Tibial nerve (tissue), 4 donors: ENCODE results near the gene NRL. TPM values are rescaled to one million over a fixed set of nuclear protein-coding genes. Genes with fewer than 3 reads are reported as not detected.

Experiments
- DNase-seq, 2 donors: peaks; one replicate each; pipeline ENCODE4 v3.0.0-alpha.2; 2019; ENCODE audit warnings: low spot score in 2 of 2
- H3K27ac ChIP-seq, 4 donors: fragments of 200-600 bp; sonication (generic) in 3 of 4; one replicate each; pipeline ENCODE4 v1.5.1; 2017 to 2019; ENCODE audit warnings: mild to moderate bottlenecking in 1 of 4
- H3K27me3 ChIP-seq, 2 donors: fragments of 200-600 bp; sonication (generic) in 1 of 2; one replicate each; pipeline versions ENCODE4 v1.5.1 to v1.6.0; 2017 to 2019
- H3K36me3 ChIP-seq, 3 donors: fragments of 200-600 bp; sonication (generic); one replicate each; pipeline ENCODE4 v1.5.1; 2018 to 2019
- H3K4me1 ChIP-seq, 4 donors: fragments of 200-600 bp; sonication (generic) in 3 of 4; one replicate each; pipeline ENCODE4 v1.5.1; 2017 to 2019
- H3K4me3 ChIP-seq, 4 donors: fragments of 200-600 bp; sonication (generic) in 3 of 4; one replicate each; pipeline ENCODE4 v1.5.1; 2017 to 2019; ENCODE audit warnings: mild to moderate bottlenecking in 1 of 4, moderate library complexity in 1 of 4
- H3K9me3 ChIP-seq, 4 donors: fragments of 200-600 bp; sonication (generic) in 3 of 4; one replicate each; pipeline ENCODE4 v1.5.1; 2017 to 2019
- CTCF ChIP-seq, 5 experiments: fragments of 200-600 bp in 3 of 5; fragments of 450-650 bp in 2 of 5; sonication (generic) in 3 of 5; IDR thresholded peaks; one replicate each; pipeline ENCODE4 v1.5.1; 2016 to 2019; ENCODE audit warnings: antibody characterized with exemption in 5 of 5, mild to moderate bottlenecking in 3 of 5, moderate library complexity in 2 of 5
- EP300 ChIP-seq, 2 donors: sonication (generic); formaldehyde crosslinking; IDR thresholded peaks; one replicate each; pipeline ENCODE4 v1.6.1; 2017; ENCODE audit warnings: antibody characterized with exemption in 2 of 2, mild to moderate bottlenecking in 1 of 2
- POLR2A ChIP-seq, 2 donors: fragments of 450-650 bp; IDR thresholded peaks; one replicate each; pipeline ENCODE4 v1.6.1; 2017; ENCODE audit warnings: antibody characterized with exemption in 2 of 2, mild to moderate bottlenecking in 2 of 2, moderate library complexity in 2 of 2
- WGBS, 2 donors: methylation state at CpG; one replicate each; pipeline ENCODE4 v1.1.5; 2018; 5-methylcytosine and 5-hydroxymethylcytosine counted together
- total RNA-seq, 4 donors: library from RNA; depleted of rRNA; stranded (reverse); fragments of >200 nt; gene quantifications; one replicate each; pipeline ENCODE4 v1.1.0, GENCODE V29; 2016

NRL gene
- total RNA-seq, 4 donors from 2014 or later = 4.8 to 7.0 (median 5.9) TPM

- H3K27ac ChIP-seq = no peak overlapping the region
- no peaks in the 10 kb centered on the region for H3K36me3 ChIP-seq
- DNase-seq = no peak
- no peak for TF ChIP-seq POLR2A (IDR thresholded peaks at IDR 0.05)
- TF ChIP-seq CTCF (IDR thresholded peaks at IDR 0.05) = no peak
- TF ChIP-seq EP300 (IDR thresholded peaks at IDR 0.05) = no peak
- no peaks in the 10 kb centered on the region for H3K4me1 ChIP-seq
- H3K27me3 ChIP-seq = peaks cover 0 to 32% of the 10 kb centered on the region in 2 donors
- no peaks in the 10 kb centered on the region for H3K9me3 ChIP-seq
- 78 to 80% methylated on average over 10 of the region's 10 CpGs for WGBS, 2 donors
- H3K4me3 ChIP-seq = no peak overlapping the region
Measured at GRCh38 chr14:24068711-24069410, 45.9 kb downstream of the NRL start.

- Histone ChIP-seq H3K9me3 (no peaks in the 10 kb centered on the region), H3K4me1 (no peaks in the 10 kb centered on the region), H3K4me3 (no peak overlapping the region), H3K27me3 (peaks cover 0 to 18% of the 10 kb centered on the region in 2 donors), H3K27ac (no peak overlapping the region), H3K36me3 (no peaks in the 10 kb centered on the region)
- DNase-seq = no peak
- WGBS, 2 donors = 80 to 88% methylated on average over 12 of the region's 12 CpGs
- no peak for TF ChIP-seq CTCF (IDR thresholded peaks at IDR 0.05)
- no peak for TF ChIP-seq EP300 (IDR thresholded peaks at IDR 0.05)
Measured at GRCh38 chr14:24067133-24068082, 47.3 kb downstream of the NRL start.

- H3K27me3 ChIP-seq = peaks cover 0 to 10% of the 10 kb centered on the region in 2 donors
- H3K27ac ChIP-seq = no peak overlapping the region
- no peaks in the 10 kb centered on the region for H3K4me1 ChIP-seq
- WGBS, 2 donors = 84 to 88% methylated on average over 8 of the region's 8 CpGs
- DNase-seq = no peak
- TF ChIP-seq EP300 (IDR thresholded peaks at IDR 0.05) (no peak), CTCF (IDR thresholded peaks at IDR 0.05) (no peak), POLR2A (IDR thresholded peaks at IDR 0.05) (no peak)
- no peak overlapping the region for H3K4me3 ChIP-seq
- H3K36me3 ChIP-seq = no peaks in the 10 kb centered on the region
- H3K9me3 ChIP-seq = no peaks in the 10 kb centered on the region
Measured at GRCh38 chr14:24066496-24067132, 48.1 kb downstream of the NRL start.

- DNase-seq = no peak
- Histone ChIP-seq H3K36me3 (no peaks in the 10 kb centered on the region), H3K27me3 (no peaks in the 10 kb centered on the region), H3K9me3 (no peaks in the 10 kb centered on the region), H3K4me1 (no peaks in the 10 kb centered on the region), H3K27ac (no peak overlapping the region), H3K4me3 (no peak overlapping the region)
- 45 to 59% methylated on average over 8 of the region's 8 CpGs for WGBS, 2 donors
- TF ChIP-seq POLR2A (IDR thresholded peaks at IDR 0.05) (no peak), CTCF (IDR thresholded peaks at IDR 0.05) (no peak), EP300 (IDR thresholded peaks at IDR 0.05) (no peak)
Measured at GRCh38 chr14:24065408-24065807, 49.3 kb downstream of the NRL start.
